GM18909 (cell line): ENCODE measurements around the gene GPR21.

Source experiments
- ATAC-seq: cut with Tn5 transposase; IDR thresholded peaks from one replicate; pipeline ENCODE4 v1.9.1; 2021; ENCODE audit warnings: mild to moderate bottlenecking; ENCODE audit not compliant: unreplicated experiment, poor library complexity

Gene GPR21, protein sequence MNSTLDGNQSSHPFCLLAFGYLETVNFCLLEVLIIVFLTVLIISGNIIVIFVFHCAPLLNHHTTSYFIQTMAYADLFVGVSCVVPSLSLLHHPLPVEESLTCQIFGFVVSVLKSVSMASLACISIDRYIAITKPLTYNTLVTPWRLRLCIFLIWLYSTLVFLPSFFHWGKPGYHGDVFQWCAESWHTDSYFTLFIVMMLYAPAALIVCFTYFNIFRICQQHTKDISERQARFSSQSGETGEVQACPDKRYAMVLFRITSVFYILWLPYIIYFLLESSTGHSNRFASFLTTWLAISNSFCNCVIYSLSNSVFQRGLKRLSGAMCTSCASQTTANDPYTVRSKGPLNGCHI

GRCh38 chr9:123033352-123033751, at the start of gene GPR21:
TSS of gene GPR21 (plus strand) at chr9:123033667. CDS start at chr9:123034567, 900 bp downstream.
- ATAC-seq, result no peak

DNA sequence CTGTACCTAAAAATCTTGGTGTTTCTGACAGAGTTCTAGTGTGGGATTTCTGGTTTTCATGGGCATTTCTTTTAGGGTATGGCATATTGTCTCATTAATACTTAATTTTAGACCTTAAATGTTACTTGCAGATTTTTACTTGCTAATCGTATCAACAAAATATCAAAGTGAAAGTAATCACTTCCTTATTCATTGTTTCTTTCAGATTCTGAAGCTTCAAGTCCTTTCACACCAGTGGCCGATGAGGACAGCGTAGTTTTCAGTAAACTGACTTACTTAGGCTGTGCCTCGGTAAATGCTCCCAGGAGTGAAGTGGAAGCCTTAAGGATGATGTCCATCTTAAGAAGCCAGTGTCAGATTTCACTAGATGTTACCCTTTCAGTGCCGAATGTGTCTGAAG, 47.5 kb upstream of the GPR21 start:
- no peak for ATAC-seq

DNA sequence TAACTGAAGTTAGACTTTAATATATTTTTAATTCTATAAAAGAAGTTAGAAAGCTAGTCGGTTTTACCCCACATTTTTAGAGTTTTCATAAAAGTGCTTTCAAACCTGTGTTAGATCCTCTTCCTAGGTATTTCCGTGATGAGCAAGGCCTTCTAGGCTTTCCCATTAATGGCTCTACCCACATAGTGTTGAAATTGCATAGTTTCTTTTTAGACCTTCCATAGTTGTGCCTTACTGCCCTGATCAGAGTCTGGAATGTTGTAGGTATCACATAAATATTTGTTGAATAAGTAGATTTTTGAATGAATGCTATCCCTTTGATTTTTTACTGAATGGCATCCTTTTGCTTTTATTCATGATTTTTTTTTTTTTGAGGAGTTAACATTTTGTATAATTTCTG, 45.3 kb upstream of the GPR21 start:
- ATAC-seq, result no peak

GRCh38 chr9:122988920-122989621, 44.4 kb upstream of the GPR21 start:
- peak; percentile 77 for ATAC-seq

- no peak for ATAC-seq
Observed at GRCh38 chr9:122991370-122991830, 42.1 kb upstream of the GPR21 start.

- ATAC-seq, result no peak
Observed at GRCh38 chr9:122996586-122996985, 36.9 kb upstream of the GPR21 start.

DNA sequence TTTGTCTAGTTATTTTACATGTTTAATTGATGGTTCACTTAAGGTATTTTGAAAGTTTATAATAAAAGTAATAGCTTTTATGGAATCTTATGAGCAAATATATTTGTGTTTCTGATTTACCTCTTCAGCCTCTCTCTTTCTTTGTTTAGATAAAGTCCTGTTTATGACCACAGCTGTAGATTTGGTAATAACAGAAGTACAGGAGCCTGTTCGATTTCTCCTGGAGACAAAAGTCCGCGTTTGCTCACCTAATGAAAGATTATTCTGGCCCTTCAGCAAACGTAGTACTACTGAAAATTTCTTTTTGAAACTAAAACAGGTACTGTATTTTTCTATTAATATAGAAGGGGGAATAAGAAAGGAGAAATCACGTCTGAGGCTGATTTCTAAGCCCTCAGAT, 35.0 kb upstream of the GPR21 start:
- ATAC-seq, result no peak

GRCh38 chr9:123000371-123001068, 32.9 kb upstream of the GPR21 start:
- ATAC-seq, result no peak

DNA sequence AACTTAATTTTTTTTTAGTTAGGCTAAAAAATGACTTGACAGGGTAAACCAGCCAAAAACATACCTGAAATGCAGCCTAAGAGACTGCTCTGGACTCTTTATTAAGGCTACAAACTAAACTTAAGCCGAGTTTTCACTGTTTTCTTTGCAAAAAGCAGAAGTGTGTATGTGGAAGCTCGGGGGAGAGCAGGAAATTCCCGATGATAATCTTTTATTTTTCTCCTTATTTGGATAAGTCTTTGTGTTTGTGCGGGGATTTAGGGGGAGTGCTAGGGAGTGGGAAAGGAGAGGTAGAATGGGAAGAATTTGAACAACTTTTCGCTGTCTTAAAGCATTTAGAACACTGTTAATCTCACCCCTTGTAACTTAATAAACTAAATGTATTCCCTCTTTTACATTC, 30.7 kb upstream of the GPR21 start:
- no peak for ATAC-seq

DNA sequence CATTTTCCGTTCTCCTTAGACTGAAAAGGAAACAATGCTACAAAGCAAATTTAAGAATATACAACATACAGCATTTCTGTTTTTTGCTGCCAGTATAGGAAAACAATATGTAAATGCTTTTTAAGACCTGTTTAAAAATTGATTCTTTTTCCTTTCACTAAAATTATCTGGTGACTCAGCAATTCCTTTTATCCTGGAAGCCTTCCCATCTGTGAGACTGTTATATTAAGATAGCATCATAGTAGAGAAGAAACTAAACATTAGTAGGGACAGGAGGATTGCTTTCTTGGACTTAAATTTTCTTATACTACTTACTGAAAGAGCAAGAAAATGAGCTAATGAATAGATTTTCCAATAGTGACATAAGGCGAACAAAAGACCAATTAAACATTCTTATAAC, 30.0 kb upstream of the GPR21 start:
- ATAC-seq, result no peak

GRCh38 chr9:123005964-123006363, 27.5 kb upstream of the GPR21 start:
- ATAC-seq, result no peak

- ATAC-seq, result no peak
Observed at GRCh38 chr9:123007269-123007668, 26.2 kb upstream of the GPR21 start.

DNA sequence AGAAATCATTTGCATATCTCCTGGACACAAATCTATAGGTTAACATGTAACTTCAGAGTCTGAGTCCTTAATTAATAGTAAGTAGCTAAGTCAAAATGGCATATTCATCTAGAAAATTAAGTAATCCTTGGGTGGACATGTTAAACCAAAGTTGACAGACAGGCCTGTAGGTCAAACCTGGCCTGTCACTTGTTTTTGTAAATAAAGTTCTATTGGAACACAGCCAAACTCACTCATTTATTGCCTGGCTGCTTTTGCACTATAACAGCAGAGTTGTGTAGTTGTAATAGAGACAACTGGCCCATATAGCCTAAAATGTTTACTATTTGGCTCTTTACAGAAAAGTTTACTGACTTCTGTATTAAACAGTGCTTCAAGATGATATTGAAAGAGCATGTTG, 24.6 kb upstream of the GPR21 start:
- no peak for ATAC-seq

GRCh38 chr9:123011380-123011779, 22.1 kb upstream of the GPR21 start:
- ATAC-seq, result no peak

- no peak for ATAC-seq
Observed at GRCh38 chr9:123011878-123012528, 21.5 kb upstream of the GPR21 start.

DNA sequence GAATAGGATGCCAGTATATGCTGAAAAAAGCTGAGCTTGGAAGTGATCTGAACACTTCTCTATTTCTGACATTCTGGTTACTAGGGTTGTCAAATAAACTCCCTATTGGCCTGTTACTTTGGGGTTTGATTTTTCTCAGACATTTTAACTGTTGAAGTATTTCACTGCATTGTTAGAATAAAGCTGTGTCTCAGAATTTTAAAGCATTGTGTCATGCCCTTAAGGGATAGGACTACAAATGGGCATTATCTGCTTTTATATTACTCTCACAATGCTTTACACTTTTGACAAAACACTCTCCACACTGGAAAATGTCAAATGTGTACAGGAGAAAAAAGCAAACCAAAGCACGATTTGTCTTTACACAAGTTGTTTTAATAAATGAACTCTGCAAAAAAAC, 16.8 kb upstream of the GPR21 start:
- no peak for ATAC-seq

DNA sequence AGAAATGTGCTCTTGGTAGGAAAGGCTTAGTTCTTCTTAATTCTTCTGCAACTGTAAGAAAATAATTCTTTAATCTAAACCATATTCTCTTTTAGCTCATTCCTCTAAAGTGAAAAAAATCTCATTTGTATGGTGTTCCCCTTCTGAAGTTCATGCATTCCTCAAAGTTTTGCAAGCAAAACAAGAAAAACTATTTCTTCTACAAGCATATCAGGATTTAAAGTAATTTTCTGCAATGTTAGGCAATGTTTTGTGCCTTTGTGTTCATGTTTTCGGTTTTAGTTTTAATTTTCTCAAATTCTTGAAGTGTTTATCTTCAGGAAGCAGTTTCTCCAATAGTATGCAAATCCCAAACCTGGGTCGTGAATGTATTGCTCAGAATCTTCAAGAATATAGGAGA, 12.7 kb upstream of the GPR21 start:
- ATAC-seq, result no peak

DNA sequence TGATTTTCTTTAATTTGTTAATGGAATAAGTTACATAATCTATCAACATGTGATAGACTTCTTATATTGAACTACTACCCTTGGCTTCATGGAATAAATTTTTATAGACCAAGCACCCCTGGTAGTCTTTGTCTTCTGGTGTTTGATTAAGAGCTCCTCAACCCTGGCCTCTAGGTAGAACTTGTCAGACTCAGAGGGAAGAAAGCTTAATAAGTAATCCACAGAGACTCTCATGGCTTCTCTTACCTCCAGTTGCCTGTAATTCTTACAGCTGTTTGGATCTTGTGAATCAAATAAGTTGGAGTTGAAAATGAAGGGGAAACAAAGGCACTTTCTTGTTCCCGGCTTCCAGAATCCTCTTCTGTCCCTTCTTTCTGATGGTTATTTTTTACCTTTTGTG, 7.0 kb upstream of the GPR21 start:
- no peak for ATAC-seq

- no peak for ATAC-seq
Observed at GRCh38 chr9:123027517-123027916, 6.0 kb upstream of the GPR21 start.

DNA sequence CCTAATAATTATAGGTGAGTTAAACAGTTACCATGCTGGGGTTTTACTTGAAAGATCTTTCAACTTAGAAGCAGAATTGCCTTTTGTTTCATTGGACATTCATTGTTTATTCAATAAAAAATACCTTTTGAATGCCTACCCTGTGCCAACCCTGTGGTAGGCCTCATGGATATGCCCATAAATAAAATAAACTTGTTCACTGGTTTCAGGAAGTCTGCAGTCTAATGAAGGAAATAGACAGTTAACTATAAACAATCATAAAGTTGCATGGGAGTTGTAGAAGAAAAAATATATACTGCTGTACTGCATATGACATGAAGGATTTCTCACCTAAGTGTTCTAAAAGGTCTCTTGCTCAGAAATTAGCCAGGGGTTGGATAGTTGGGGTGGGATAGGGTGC, 5.3 kb upstream of the GPR21 start:
- ATAC-seq, result no peak

DNA sequence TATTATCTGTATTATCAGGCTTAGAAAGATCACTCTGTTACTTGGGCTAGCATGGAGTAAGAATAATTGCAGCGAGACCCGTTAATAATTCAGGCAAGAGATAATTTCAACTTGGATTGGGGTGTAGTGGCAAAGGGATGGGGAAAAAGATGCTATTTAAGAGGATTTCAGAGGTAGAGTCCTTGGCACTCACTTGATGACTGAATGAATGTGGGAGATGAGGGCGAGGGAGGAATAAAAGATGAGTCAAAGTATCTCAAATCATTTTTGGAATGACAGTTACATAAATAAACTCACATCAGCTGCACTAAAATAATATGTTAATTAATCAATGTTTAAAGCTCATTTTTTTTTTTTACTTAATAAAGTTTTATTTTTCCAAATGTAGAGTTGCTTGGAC, 4.5 kb upstream of the GPR21 start:
- ATAC-seq, result no peak
